HG02870 (cell line): ENCODE results near the gene MTA3.

ENCODE experiments used
- ATAC-seq: cut with Tn5 transposase; IDR thresholded peaks from one replicate; pipeline ENCODE4 v1.9.1; 2021; ENCODE audit warnings: mild to moderate bottlenecking, moderate library complexity; ENCODE audit not compliant: unreplicated experiment

MTA3 gene

DNA sequence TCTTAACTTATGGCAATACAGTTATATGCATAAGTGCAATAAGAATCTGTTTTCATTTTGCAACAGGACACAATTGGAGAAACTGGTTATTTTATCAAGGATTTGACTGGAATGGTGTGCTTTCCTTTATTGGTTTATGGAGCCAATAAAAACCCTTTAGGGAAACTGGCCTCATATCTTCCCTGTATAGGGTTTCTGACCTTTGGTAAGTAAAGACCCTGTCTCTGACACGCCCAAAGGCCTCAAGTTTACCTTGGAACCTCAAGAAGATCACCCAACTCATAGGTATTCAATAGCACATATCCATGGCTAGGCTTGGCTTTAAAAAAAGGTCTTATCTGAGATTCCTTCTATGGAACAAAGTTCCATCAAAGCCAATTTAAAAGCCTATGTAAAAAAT lies 212.7 kb downstream of the MTA3 start:
- ATAC-seq = no peak

- ATAC-seq = no peak
These were observed 215.1 kb downstream of the MTA3 start for GRCh38 chr2:42783511-42783910.

DNA sequence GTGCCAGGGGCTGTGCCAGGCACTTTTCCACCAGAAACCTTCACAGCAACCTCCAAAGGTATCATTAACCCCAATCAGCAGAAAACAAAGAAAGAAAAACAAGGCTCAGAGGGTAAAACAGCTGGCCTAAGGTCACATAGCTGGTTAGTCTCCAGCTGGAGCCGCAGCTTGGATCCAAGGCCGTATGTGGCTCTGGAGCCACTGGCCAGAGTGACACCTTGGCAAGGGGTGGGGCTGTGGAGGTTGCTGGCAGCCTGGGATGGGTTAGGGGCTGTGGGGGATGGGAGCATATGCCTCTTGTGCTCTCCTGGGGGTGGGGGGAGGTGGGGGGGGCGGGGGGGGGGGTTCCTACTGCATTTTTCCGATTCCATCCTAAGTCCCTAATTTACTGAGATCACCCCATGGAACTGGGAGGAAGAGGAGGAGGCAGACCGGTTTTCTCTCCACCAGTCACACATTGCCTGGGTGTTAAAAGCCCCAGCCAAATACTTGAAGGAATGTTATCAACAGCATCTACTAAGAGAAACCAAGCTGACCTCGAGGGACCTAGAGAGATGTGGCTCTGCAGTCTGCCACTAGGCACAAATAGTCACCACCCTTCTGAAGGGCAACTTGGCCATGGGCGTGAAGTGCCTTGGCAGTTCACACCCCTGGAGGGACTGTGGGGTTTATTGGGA lies 215.9 kb downstream of the MTA3 start:
- ATAC-seq = no peak

DNA sequence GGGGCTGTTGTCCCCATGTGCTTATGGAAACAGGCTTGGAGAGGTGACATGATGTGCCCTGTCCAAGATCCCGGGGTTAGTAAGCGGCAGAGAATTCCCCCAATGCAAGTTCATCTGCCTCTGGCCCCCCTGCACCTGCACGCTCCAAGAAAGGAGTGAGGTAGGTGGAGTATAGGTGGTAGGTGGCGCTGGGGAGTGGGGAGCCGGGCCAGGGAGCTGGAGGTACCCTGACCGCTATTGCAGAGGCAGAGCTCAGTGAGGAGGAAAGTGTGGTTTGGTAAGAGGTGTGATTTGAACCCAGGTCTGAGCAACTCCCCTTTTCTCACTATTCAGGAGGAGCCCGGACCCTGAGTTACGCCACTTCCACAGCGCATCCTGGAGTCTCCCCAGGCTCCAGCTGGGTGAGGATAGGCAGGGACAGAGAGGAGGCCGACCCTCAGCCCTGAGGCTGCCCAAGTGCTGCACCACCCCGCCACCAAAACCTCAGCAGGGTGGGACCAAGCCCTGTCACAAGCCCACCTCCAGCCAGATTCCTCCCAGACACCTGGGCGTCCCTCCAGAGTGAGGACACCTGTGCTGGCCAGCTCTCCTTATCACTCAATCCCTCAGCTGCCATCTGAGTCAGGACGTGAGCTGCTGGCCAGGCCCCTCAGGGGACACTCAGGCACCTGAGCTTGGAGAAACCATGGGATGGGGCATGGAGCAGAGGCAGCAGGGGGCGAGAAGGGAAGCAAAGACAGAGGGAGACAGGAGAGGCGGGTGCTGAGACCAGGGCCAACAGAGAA lies 218.3 kb downstream of the MTA3 start:
- ATAC-seq = no peak

- no peak for ATAC-seq
These were observed 219.0 kb downstream of the MTA3 start for GRCh38 chr2:42787424-42787787.

DNA sequence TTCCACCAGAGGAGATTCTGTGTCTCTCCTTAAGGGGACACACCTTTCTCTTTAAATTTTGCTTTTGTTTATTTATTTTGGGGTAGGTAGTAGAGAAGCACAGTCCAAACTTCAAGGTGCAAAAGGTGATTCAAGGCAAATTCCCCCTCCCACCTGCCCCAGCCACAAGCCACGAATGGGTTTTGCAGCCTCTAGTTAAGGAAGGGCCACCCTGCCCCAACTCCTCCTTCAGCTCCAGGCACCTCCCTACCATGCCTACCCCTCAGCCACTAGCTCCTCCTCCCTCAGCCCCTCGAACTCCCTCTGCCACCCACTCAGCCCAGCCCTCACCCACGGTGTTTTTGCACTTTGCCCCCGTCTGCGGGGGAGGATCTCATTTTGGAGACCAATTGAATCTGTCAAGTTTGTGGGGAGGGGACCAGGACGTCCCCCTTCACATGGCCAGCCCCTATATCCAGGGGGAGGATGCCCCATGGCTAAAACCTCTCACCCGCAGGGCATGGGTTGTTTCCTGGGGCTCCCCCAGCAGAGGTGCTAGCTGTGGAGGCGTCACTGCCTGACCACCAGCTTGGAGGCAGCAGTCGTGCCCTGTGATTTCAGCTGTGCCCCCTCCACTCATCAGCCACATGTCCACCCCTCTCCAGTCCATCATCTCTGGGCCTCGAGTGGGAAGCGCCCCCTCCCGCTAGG lies 219.5 kb downstream of the MTA3 start:
- ATAC-seq = no peak

GRCh38 chr2:42788478-42788793 lies 220.0 kb downstream of the MTA3 start:
- ATAC-seq = no peak

DNA sequence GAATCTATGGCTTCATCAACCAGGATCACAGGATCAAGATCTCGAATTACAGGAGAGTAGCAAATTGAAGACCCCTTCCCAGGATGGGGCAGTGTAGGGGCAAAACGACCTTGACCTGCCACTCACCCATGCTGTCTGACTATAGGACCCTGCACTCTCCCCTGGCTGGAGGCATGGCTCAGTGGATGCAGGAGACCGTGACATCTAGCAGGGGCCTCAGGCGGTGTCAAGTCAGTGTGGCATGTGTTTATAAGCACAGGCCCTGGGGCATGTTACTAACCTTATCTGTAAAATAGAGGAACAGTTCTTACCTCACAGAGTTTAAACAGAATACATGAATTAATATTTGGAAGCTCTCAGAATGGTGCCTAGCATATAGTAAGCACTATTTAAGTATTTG lies 220.4 kb downstream of the MTA3 start:
- no peak for ATAC-seq

DNA sequence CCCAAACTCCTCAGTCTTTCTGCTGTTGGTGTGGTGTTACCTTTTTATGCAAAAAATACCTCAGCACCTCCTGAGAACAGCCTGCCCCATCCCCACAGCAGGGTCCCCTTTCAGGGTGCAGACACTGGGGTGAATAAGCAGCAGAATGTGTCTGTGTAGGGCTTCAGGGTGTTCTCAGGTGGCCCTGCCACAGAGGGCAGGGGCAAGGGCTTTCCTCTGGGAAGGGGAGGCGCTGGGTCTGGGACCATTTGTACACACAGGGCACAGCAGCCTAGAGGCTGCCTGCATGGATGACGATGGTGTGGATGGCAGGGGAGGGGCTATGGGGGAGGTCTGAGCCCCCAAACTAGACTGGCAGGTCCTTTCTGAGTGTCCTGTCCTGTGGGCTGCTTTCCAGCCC lies 221.3 kb downstream of the MTA3 start:
- ATAC-seq = no peak

DNA sequence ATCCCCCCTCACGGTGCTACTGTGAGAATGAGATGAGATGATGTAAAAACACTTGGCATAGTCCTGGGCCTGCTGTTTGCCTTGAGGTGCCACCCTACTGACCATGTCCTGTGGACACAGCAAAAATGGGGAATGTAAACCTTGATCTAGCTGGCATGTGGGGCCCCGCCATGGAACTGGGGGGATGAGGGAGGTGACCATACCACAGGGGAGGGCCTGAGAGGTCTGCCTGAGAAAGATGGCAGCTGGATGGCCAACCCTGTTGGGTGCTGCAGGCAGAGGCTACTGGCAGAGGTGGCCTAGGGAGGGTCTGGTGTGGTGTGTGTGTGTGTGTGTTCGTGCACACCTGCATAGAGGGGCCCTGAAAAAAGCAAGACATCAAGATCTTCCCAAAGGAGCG lies 223.2 kb downstream of the MTA3 start:
- ATAC-seq = no peak

- ATAC-seq = peak; percentile 30
These were observed 223.7 kb downstream of the MTA3 start for GRCh38 chr2:42792087-42792582.

- ATAC-seq = peak; percentile 17
These were observed 224.3 kb downstream of the MTA3 start, which contains the start of gene HAAO for GRCh38 chr2:42792583-42793333. Gene HAAO (minus strand): TSS chr2:42792583. CDS start chr2:42792536, 47 bp downstream.

- ATAC-seq = no peak
These were observed 225.2 kb downstream of the MTA3 start for GRCh38 chr2:42793334-42794270.

DNA sequence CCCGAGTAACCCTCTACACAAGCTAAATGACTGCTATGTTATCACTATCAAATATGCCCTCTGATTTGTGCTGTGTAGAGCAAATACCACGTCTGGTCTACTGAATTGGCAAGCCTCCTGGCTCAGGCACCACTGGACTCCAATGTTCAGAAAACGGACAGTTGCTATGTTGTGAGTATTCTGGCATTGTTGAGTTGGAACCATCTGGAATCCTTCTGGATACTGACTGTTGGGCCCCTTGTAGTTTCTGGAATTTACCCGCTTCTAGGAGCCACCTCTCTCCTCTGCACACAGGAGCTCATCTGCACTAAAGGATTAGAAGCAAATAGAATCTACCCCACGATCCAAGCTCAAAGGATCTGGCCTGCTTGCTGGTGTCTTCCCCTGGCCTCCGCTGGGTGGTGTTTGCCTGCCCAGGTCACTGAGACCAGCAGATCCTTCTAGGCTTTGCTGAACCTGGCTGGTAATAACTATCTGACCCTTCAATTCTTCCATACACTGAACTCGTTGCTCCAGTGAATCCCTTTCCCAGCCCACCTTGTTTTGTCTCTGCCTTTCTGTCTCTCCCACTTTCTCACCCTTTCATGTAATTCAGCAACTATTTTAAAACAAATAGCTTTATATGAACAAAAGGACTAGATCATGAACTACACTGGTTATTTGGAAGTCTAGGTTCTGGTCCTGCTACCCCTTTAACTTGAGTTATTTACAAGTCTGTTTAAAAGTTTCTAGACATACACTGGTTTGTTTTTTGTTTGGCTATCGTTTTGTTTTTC lies 226.0 kb downstream of the MTA3 start:
- no peak for ATAC-seq

DNA sequence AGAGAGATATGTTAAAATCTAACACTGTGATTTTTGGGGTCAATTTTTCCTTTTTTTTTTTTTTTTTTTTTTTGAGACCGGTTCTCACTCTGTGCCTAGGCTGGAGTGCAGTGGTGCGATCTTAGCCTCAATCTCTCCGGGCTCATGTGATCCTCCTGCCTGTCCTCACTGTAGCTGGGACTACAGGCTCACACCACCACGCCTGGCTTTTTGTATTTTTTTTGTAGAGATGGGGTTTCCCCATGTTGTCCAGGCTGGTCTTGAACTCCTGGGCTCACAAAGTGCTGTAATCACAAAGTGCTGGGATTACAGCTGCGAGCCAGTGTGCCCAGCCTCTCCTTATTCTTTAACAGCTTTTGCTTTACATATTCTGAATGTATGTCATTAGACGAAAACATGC lies 226.8 kb downstream of the MTA3 start:
- ATAC-seq = no peak

DNA sequence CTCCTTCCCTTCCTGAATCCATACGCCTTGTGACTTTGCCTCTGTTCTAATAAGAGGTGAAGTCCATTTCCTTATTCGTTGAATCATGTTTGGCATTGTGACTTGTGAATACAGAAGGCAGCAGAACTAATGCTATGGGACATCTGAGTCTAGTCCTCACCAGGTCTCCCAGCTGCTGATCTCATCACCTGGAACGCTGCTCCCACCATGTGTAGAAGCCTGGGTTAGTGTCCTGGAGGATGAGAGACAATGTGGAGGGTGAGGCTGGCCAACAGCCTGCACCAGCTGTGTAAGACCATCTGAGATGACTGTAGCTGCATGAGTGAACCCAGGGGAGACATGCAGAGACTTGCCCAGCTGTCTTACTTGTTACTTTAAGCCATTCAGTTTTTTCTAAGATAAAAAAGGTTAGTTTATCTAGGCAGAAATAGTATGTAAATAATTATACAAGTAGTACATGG lies 227.4 kb downstream of the MTA3 start:
- peak; percentile 43 for ATAC-seq

- peak; percentile 44 for ATAC-seq
These were observed 228.2 kb downstream of the MTA3 start for GRCh38 chr2:42796427-42797248.

GRCh38 chr2:42797281-42797680 lies 228.8 kb downstream of the MTA3 start:
- ATAC-seq = no peak
